ENCODE measurements around the gene TSGA10. TPM values are rescaled to one million over a fixed set of nuclear protein-coding genes. Genes with fewer than 3 reads are reported as not detected.
"Not testable (repeated sequence)": the region's sequence is repeated elsewhere in the genome, so short reads cannot be mapped to it uniquely, and the experiment has no call there.

The TSGA10 gene
- polyA plus RNA-seq, 3 donors, result 0.32 to 2.2 (median 0.79) TPM

- intact Hi-C loops (cut with micrococcal nuclease), result no loop called here
- Histone ChIP-seq H3K4me2 (replicated peaks; ENCODE audit: extremely low read depth, low read length, poor library complexity, severe bottlenecking) (no peak overlapping the region), H3K36me3 (replicated peaks in 1 of 2; ENCODE audit: control insufficient read depth in 1 of 2, insufficient read depth in 2 of 2, low read length in 2 of 2) (peaks cover 37 to 49% of the 10 kb centered on the region in 2 donors), H4K20me1 (ENCODE audit: insufficient read depth, low read length) (no peaks in the 10 kb centered on the region), H3K4me3 (replicated peaks in 1 of 3; ENCODE audit: low read depth in 2 of 3, low read length in 3 of 3) (no peak overlapping the region), H3K9ac (ENCODE audit: insufficient read depth, low read length, poor library complexity, severe bottlenecking) (no peak overlapping the region), H3K4me1 (ENCODE audit: control insufficient read depth in 1 of 2, insufficient read depth in 2 of 2, low read length in 2 of 2) (no peaks in the 10 kb centered on the region), H3K9me3 (replicated peaks in 1 of 2; ENCODE audit: control insufficient read depth in 1 of 2, insufficient read depth in 1 of 2, low read length in 2 of 2) (no peaks in the 10 kb centered on the region), H3K27me3 (ENCODE audit: control insufficient read depth in 2 of 2, insufficient read depth in 2 of 2, low read length in 2 of 2) (no peaks in the 10 kb centered on the region), H2AFZ (ENCODE audit: insufficient read depth, low read depth, low read length, poor library complexity, severe bottlenecking) (no peak overlapping the region), H3K27ac (ENCODE audit: low read depth in 1 of 2, low read length in 2 of 2) (no peak overlapping the region), H3K79me2 (ENCODE audit: insufficient read depth, low read length) (no peaks in the 10 kb centered on the region)
- TF ChIP-seq, protein P1, sequence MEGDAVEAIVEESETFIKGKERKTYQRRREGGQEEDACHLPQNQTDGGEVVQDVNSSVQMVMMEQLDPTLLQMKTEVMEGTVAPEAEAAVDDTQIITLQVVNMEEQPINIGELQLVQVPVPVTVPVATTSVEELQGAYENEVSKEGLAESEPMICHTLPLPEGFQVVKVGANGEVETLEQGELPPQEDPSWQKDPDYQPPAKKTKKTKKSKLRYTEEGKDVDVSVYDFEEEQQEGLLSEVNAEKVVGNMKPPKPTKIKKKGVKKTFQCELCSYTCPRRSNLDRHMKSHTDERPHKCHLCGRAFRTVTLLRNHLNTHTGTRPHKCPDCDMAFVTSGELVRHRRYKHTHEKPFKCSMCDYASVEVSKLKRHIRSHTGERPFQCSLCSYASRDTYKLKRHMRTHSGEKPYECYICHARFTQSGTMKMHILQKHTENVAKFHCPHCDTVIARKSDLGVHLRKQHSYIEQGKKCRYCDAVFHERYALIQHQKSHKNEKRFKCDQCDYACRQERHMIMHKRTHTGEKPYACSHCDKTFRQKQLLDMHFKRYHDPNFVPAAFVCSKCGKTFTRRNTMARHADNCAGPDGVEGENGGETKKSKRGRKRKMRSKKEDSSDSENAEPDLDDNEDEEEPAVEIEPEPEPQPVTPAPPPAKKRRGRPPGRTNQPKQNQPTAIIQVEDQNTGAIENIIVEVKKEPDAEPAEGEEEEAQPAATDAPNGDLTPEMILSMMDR (IDR thresholded peaks at IDR 0.05), result no peak
- H3K27me3 Mint-ChIP-seq (ENCODE audit: low read depth in 3 of 3), result no peaks in the 10 kb centered on the region
- WGBS (ENCODE audit: insufficient coverage), result 100% methylated on average over 1 of the region's 6 CpGs
- DNase-seq, result no peak
- peaks cover 9% of the 10 kb centered on the region for H3K4me1 Mint-ChIP-seq
- peaks cover 0 to 1% (median 0%) of the 10 kb centered on the region in 7 donors for H3K9me3 Mint-ChIP-seq
- peak overlapping the region in 2 of 7 donors; percentile 15 to 17 for H3K27ac Mint-ChIP-seq
- peaks cover 31 to 40% of the 10 kb centered on the region in 2 donors for H3K36me3 Mint-ChIP-seq
- no peak overlapping the region for H3K4me3 Mint-ChIP-seq
These were observed 43.5 kb upstream of the TSGA10 start for GRCh38 chr2:99198103-99198841.

DNA sequence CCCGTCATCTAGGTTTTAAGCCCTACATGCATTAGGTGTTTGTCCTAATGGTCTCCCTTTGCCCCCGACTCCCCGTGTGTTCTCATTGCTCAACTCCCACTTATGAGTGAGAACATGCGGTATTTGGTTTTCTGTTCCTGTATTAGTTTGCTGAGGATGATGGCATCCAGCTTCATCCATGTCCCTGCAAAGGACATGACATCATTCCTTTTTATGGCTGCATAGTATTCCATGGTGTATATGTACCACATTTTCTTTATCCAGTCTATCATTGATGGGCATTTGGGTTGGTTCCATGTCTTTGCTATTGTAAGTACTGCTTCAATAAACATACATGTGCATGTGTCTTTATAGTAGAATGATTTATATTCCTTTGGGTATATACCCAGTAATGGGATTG, 37.6 kb upstream of the TSGA10 start:
- peaks cover 53 to 87% of the 10 kb centered on the region in 2 donors for H3K36me3 ChIP-seq (replicated peaks in 1 of 2; ENCODE audit: control insufficient read depth in 1 of 2, insufficient read depth in 2 of 2, low read length in 2 of 2)
- H3K27me3 Mint-ChIP-seq (ENCODE audit: low read depth in 3 of 3); H3K4me3 Mint-ChIP-seq; H3K9me3 ChIP-seq (replicated peaks in 1 of 2; ENCODE audit: control insufficient read depth in 1 of 2, insufficient read depth in 1 of 2, low read length in 2 of 2); H3K9me3 Mint-ChIP-seq; H3K79me2 ChIP-seq (ENCODE audit: insufficient read depth, low read length); H3K4me3 ChIP-seq (replicated peaks in 1 of 3; ENCODE audit: low read depth in 2 of 3, low read length in 3 of 3); intact Hi-C loops (cut with micrococcal nuclease); DNase-seq; H3K27ac ChIP-seq (ENCODE audit: low read depth in 1 of 2, low read length in 2 of 2); H3K27me3 ChIP-seq (ENCODE audit: control insufficient read depth in 2 of 2, insufficient read depth in 2 of 2, low read length in 2 of 2); H3K9ac ChIP-seq (ENCODE audit: insufficient read depth, low read length, poor library complexity, severe bottlenecking); H3K27ac Mint-ChIP-seq; H3K4me1 ChIP-seq (ENCODE audit: control insufficient read depth in 1 of 2, insufficient read depth in 2 of 2, low read length in 2 of 2); H4K20me1 ChIP-seq (ENCODE audit: insufficient read depth, low read length); H3K4me1 Mint-ChIP-seq; H2AFZ ChIP-seq (ENCODE audit: insufficient read depth, low read depth, low read length, poor library complexity, severe bottlenecking); H3K4me2 ChIP-seq (replicated peaks; ENCODE audit: extremely low read depth, low read length, poor library complexity, severe bottlenecking): not testable (repeated sequence)
- peaks cover 71 to 83% of the 10 kb centered on the region in 2 donors for H3K36me3 Mint-ChIP-seq
- 100% methylated on average over 2 of the region's 4 CpGs for WGBS (ENCODE audit: insufficient coverage)

All from CD14-positive monocyte (primary cell).